Thyroid gland (tissue), 4 donors: ENCODE measurements around the gene LMO1. TPM values are rescaled to one million over a fixed set of nuclear protein-coding genes. Genes with fewer than 3 reads are reported as not detected.

Experiments
- DNase-seq, 2 donors: peaks; one replicate each; pipeline ENCODE4 v3.0.0-alpha.2; 2019
- H3K27ac ChIP-seq, 3 donors: fragments of 200-600 bp; sonication (generic); 1 replicate in 2 of 3; 2 replicates in 1 of 3; pipeline ENCODE4 v1.5.1; 2016 to 2019; ENCODE audit warnings: mild to moderate bottlenecking in 1 of 3, moderate library complexity in 1 of 3
- H3K27me3 ChIP-seq: fragments of 200-600 bp; sonication (generic); one replicate; pipeline ENCODE4 v1.5.1; 2019
- H3K36me3 ChIP-seq, 2 donors: fragments of 200-600 bp; sonication (generic); one replicate each; pipeline ENCODE4 v1.5.1; 2016 to 2019
- H3K4me1 ChIP-seq, 2 donors: fragments of 200-600 bp; sonication (generic); one replicate each; pipeline ENCODE4 v1.5.1; 2017 to 2019
- H3K4me3 ChIP-seq, 3 donors: fragments of 200-600 bp; sonication (generic); replicated peaks in 1 of 3; 1 replicate in 2 of 3; 2 replicates in 1 of 3; pipeline ENCODE4 v1.5.1; 2016; ENCODE audit warnings: mild to moderate bottlenecking in 1 of 3
- H3K9me3 ChIP-seq: fragments of 200-600 bp; sonication (generic); one replicate; pipeline ENCODE4 v1.5.1; 2017
- CTCF ChIP-seq, 6 experiments: fragments of 200-600 bp in 3 of 6; fragments of 450-650 bp in 3 of 6; sonication (generic) in 3 of 6; IDR thresholded peaks; one replicate each; pipeline ENCODE4 v1.5.1; 2016 to 2019; ENCODE audit warnings: antibody characterized with exemption in 6 of 6, mild to moderate bottlenecking in 2 of 6, inconsistent platforms in 1 of 6, moderate library complexity in 1 of 6
- POLR2A ChIP-seq, 2 donors: fragments of 450-650 bp; IDR thresholded peaks; one replicate each; pipeline ENCODE4 v1.6.1; 2017; ENCODE audit warnings: antibody characterized with exemption in 2 of 2, mild to moderate bottlenecking in 2 of 2, moderate library complexity in 1 of 2
- WGBS, 2 donors: methylation state at CpG; one replicate each; pipeline ENCODE4 v1.1.5; 2017; 5-methylcytosine and 5-hydroxymethylcytosine counted together
- intact Hi-C: fragments of 100-400 bp; cut with DNase I; formaldehyde crosslinking; loops from one replicate; pipeline ENCODE4 v1.15.1; 2023
- total RNA-seq, 4 donors: library from RNA; depleted of rRNA; stranded (reverse); fragments of >200 nt; gene quantifications; one replicate each; pipeline ENCODE4 v1.2.3, GENCODE V29; 2016

The LMO1 gene
- total RNA-seq, 4 donors from 2014 or later = 0.59 TPM; not detected in 3

- Histone ChIP-seq H3K36me3 (no peaks in the 10 kb centered on the region), H3K27me3 (no peaks in the 10 kb centered on the region), H3K9me3 (no peaks in the 10 kb centered on the region), H3K4me3 (no peak overlapping the region), H3K4me1 (no peaks in the 10 kb centered on the region), H3K27ac (no peak overlapping the region)
- WGBS, 2 donors = 90 to 92% methylated on average over 3 to 5 of the region's 5 CpGs
- TF ChIP-seq POLR2A (IDR thresholded peaks at IDR 0.05) = no peak
- intact Hi-C loops = no loop called here
- DNase-seq = no peak
Measured at GRCh38 chr11:8296872-8297271, 33.2 kb upstream of the LMO1 start.

DNA sequence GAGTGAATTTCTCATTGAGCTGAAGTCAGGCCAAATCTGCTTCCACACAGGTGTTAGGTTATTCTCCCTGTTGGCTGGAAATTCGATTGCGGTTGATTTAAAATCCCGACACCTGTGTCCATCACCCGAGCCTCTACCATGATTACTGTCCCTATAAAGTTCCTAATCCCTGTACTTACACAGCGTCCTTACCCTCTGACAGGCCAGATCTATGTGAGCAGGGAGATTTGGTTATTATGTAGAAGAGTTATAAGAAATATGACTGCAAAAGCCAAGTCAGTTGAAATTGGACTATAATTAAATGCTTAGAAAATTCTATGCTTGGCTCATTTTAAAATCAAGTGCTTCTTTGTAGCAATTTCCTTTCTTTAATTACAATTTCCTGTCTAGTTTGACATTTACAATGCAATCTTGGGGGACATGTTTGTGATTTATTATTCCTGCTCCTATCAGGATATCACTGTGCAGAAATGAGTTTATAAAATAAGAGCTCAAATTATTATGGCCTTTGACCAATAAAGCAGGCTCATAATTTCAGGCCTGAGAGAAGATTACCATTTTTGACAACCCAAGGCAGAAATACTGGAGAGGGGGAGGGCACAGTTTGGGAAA, 32.5 kb upstream of the LMO1 start:
- no peaks in the 10 kb centered on the region for H3K36me3 ChIP-seq
- H3K4me3 ChIP-seq = no peak overlapping the region
- no peak overlapping the region for H3K27ac ChIP-seq
- TF ChIP-seq CTCF (IDR thresholded peaks at IDR 0.05) = no peak
- H3K4me1 ChIP-seq = no peaks in the 10 kb centered on the region
- intact Hi-C loops = no loop called here
- no peaks in the 10 kb centered on the region for H3K27me3 ChIP-seq
- no peak for DNase-seq
- 82 to 88% methylated on average over 5 of the region's 5 CpGs for WGBS, 2 donors
- no peaks in the 10 kb centered on the region for H3K9me3 ChIP-seq

DNA sequence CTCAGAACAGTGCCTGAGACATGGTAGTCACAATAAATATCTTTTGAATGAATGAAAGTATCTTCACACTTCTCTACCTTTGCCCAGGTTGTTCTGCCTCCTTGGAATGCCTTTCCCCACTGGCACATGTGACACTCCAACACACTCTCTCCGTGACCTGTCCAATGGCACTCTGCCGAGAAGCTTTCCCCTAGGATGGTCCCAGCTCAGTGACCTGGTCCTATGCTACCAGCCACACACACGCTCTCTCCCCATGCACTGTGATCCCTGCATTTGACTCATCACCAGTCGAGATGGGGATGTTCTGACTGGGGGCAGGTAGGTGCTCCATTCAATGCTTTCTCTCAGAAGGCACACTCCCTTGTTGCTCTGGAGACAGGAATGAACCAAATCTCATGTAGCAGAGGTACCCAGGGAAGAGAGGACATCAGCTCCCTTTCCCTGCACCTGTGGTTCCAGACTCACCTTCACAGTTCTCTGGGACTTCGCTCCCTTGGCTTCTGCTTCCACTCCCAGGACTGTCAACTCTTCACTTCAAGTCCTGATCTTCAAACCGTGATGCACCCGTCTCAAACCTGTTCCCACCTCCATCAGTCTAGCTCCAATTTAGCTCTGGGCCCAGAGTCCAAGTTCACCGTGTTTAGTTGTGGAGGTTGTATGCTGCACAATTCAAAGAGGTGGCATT, 30.7 kb upstream of the LMO1 start:
- WGBS, 2 donors = 89 to 91% methylated on average over 8 of the region's 8 CpGs
- DNase-seq = no peak
- H3K4me3 ChIP-seq = no peak overlapping the region
- no peaks in the 10 kb centered on the region for H3K4me1 ChIP-seq
- no peaks in the 10 kb centered on the region for H3K27me3 ChIP-seq
- intact Hi-C loops = no loop called here
- TF ChIP-seq POLR2A (IDR thresholded peaks at IDR 0.05) (no peak), CTCF (IDR thresholded peaks at IDR 0.05) (no peak)
- H3K27ac ChIP-seq = no peak overlapping the region
- H3K36me3 ChIP-seq = no peaks in the 10 kb centered on the region
- H3K9me3 ChIP-seq = no peaks in the 10 kb centered on the region

- Histone ChIP-seq H3K36me3 (no peaks in the 10 kb centered on the region), H3K27me3 (no peaks in the 10 kb centered on the region), H3K9me3 (no peaks in the 10 kb centered on the region), H3K4me1 (no peaks in the 10 kb centered on the region), H3K27ac (no peak overlapping the region), H3K4me3 (no peak overlapping the region)
- TF ChIP-seq POLR2A (IDR thresholded peaks at IDR 0.05) (no peak), CTCF (IDR thresholded peaks at IDR 0.05) (no peak)
- WGBS, 2 donors = 82 to 83% methylated on average over 7 of the region's 7 CpGs
- intact Hi-C loops = no loop called here
- DNase-seq = no peak
Measured at GRCh38 chr11:8293171-8293570, 29.5 kb upstream of the LMO1 start.

DNA sequence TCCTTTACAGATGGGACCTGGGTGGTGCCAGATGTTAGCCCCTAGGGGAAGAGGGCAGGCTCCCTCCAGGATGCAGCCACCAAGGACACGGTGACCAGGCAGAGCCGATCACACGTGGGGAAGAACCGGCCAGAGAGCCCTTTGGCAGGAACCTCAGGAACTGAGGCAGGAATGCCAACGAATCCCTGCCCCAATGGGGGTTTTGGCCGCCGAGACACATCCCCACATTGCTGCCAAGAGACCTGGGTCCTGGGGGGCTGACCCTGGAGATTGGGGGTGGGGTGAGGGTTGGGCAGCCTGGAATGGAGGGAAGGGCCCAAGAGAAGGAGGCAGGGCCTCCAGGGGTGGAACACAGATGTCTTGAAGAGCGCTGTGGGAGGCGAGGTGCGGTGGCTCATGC, 28.7 kb upstream of the LMO1 start:
- 87 to 89% methylated on average over 10 of the region's 10 CpGs for WGBS, 2 donors
- H3K27me3 ChIP-seq = no peaks in the 10 kb centered on the region
- no peak overlapping the region for H3K4me3 ChIP-seq
- H3K36me3 ChIP-seq = no peaks in the 10 kb centered on the region
- no peaks in the 10 kb centered on the region for H3K4me1 ChIP-seq
- TF ChIP-seq POLR2A (IDR thresholded peaks at IDR 0.05) (no peak), CTCF (IDR thresholded peaks at IDR 0.05) (no peak)
- H3K27ac ChIP-seq = no peak overlapping the region
- H3K9me3 ChIP-seq = no peaks in the 10 kb centered on the region
- DNase-seq = no peak
- intact Hi-C loops = no loop called here
